ENCODE measurements around the gene RPL5. TPM values are rescaled to one million over a fixed set of nuclear protein-coding genes. Genes with fewer than 3 reads are reported as not detected.

Gene RPL5
- total RNA-seq, 1 donor from 2014 or later = 713 TPM

DNA sequence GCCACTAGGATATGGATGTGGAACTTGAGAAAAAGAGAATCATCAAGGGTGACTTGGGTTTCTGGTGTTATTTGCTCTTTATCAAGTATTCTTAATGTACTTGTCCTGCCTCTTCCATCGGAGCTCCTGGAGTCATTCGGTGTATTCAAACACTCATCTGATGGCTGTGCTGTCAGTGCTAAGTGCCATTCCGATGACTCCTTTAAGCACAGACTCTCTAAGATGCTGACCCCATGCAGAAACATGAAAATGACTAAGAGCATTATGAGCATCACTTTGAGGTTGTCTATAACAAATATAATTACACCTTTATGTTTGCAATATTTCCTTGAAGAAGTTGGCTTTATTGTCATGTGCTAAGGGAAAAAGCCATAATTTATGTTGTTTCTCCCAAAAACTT, 11.3 kb upstream of the RPL5 start:
- Histone ChIP-seq H3K27ac (no peak overlapping the region), H3K27me3 (ENCODE audit: low read depth) (no peaks in the 10 kb centered on the region), H3K36me3 (no peaks in the 10 kb centered on the region), H3K9me3 (no peaks in the 10 kb centered on the region), H3K4me3 (no peak overlapping the region), H3K4me1 (no peaks in the 10 kb centered on the region)
- no peak for ATAC-seq
- DNase-seq = no peak
- intact Hi-C loops (cut with DNase I) = no loop called here
- no peak for TF ChIP-seq CTCF (IDR thresholded peaks at IDR 0.05)

GRCh38 chr1:92822879-92823278, 9.0 kb upstream of the RPL5 start:
- ATAC-seq (no peak), DNase-seq (no peak)
- intact Hi-C loops (cut with DNase I) = no loop called here
- H3K36me3 ChIP-seq = no peaks in the 10 kb centered on the region
- no peak overlapping the region for H3K27ac ChIP-seq
- H3K9me3 ChIP-seq = no peaks in the 10 kb centered on the region
- no peaks in the 10 kb centered on the region for H3K4me1 ChIP-seq
- H3K4me3 ChIP-seq = no peak overlapping the region
- TF ChIP-seq CTCF (IDR thresholded peaks at IDR 0.05) = no peak
- H3K27me3 ChIP-seq (ENCODE audit: low read depth) = no peaks in the 10 kb centered on the region

GRCh38 chr1:92826792-92827191, 5.0 kb upstream of the RPL5 start:
- DNase-seq = no peak
- Histone ChIP-seq H3K27me3 (ENCODE audit: low read depth) (no peaks in the 10 kb centered on the region), H3K36me3 (no peaks in the 10 kb centered on the region), H3K9me3 (no peaks in the 10 kb centered on the region), H3K4me3 (no peak overlapping the region), H3K27ac (no peak overlapping the region), H3K4me1 (no peaks in the 10 kb centered on the region)
- ATAC-seq = no peak
- intact Hi-C loops (cut with DNase I) = no loop called here
- no peak for TF ChIP-seq CTCF (IDR thresholded peaks at IDR 0.05)

DNA sequence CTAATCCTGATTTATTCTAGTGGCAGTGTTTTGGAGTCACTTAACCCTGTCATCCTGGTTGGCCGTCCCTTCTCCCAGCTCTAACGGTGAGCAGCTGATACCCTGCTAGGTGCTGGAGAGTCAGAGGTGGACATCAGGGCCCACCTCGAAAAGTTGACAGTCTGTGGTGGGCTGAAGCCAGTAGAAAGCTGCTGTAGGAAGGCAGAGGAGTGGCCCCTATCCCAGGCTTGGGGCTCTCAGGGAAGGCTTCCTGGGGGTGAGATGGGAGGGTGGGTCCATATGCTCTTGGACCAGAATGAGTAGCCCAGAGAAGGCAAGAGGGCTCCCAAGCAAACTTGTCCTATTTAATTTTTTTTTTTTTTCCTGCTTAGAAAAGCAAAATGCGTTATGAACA, 475 bp upstream of the RPL5 start:
- no peak for TF ChIP-seq CTCF (IDR thresholded peaks at IDR 0.05)
- peak overlapping the region; percentile 88 for H3K4me3 ChIP-seq
- peaks cover 30% of the 10 kb centered on the region for H3K36me3 ChIP-seq
- intact Hi-C loops (cut with DNase I) = no loop called here
- peaks cover 35% of the 10 kb centered on the region for H3K4me1 ChIP-seq
- no peaks in the 10 kb centered on the region for H3K9me3 ChIP-seq
- no peak overlapping the region for H3K27ac ChIP-seq
- H3K27me3 ChIP-seq (ENCODE audit: low read depth) = no peaks in the 10 kb centered on the region
- no peak for ATAC-seq
- no peak for DNase-seq

GRCh38 chr1:92832537-92833114, 786 bp downstream of the RPL5 start:
- DNase-seq = no peak

More at GRCh38 chr1:92832537-92833114, 786 bp downstream of the RPL5 start:
- Histone ChIP-seq H3K36me3 (peaks cover 43% of the 10 kb centered on the region), H3K4me1 (peaks cover 44% of the 10 kb centered on the region), H3K9me3 (no peaks in the 10 kb centered on the region), H3K27ac (peak overlapping the region; percentile 93), H3K4me3 (peak overlapping the region; percentile 88), H3K27me3 (ENCODE audit: low read depth) (no peaks in the 10 kb centered on the region)
- ATAC-seq = peak; percentile 4 to 30
- TF ChIP-seq CTCF (IDR thresholded peaks at IDR 0.05) = no peak
- intact Hi-C loops (cut with DNase I) = no loop called here
